HCT116 (cell line): ENCODE results near the gene GOLGA7B. TPM values are rescaled to one million over a fixed set of nuclear protein-coding genes. Genes with fewer than 3 reads are reported as not detected.

Source experiments
- ATAC-seq: fragments of 200-7000 bp; cut with Tn5 transposase; 2 replicates; pipeline ENCODE4 v1.9.1; 2020; ENCODE audit warnings: mild to moderate bottlenecking, moderate library complexity
- BruUV-seq: library from RNA; stranded (reverse); fragments of 400-500 nt; replicated peaks from 2 replicates; lab custom pipeline; 2021; lab: Mats Ljungman, UMichigan
- CTCF ChIA-PET: fragments of 300-600 bp; sonication (Branson Sonifier 250); formaldehyde crosslinking; loops from one replicate; lab custom pipeline; 2021; ENCODE audit warnings: antibody characterized with exemption; lab: Charles Lee
- POLR2A ChIA-PET: fragments of 300-600, 350-600 bp; sonication (Branson Sonifier 250); formaldehyde crosslinking; loops from one replicate; lab custom pipeline; 2021; ENCODE audit warnings: antibody characterized with exemption; lab: Charles Lee
- RAD21 ChIA-PET, 2 experiments: fragments of 300-600 bp; sonication (Branson Sonifier 250); formaldehyde crosslinking; loops; one replicate each; lab custom pipeline; 2023; ENCODE audit warnings: low total read pairs in 2 of 2; ENCODE audit not compliant: uncharacterized antibody in 2 of 2, unreplicated experiment in 2 of 2, low non-redundant PET in 1 of 2; lab: Charles Lee
- DNase-seq: peaks from one replicate; pipeline ENCODE4 v3.0.0-alpha.2; 2010; ENCODE audit warnings: low read depth, low spot score
- H2AFZ ChIP-seq: fragments of 200-600 bp; shearing (Covaris generic), sonication (generic); 2 replicates; pipeline ENCODE4 v1.6.1; 2017; ENCODE audit warnings: low read depth, mixed run types, mixed read lengths, antibody characterized with exemption, low read length; ENCODE audit not compliant: poor library complexity, severe bottlenecking
- H3K27ac ChIP-seq: 2 replicates; pipeline ENCODE4 v1.5.1; 2012; ENCODE audit warnings: low read depth, low read length
- H3K27me3 ChIP-seq: fragments of 200-600 bp; sonication (generic); 2 replicates; pipeline ENCODE4 v1.6.1; 2016; ENCODE audit warnings: mixed run types, low read length, mixed read lengths; ENCODE audit not compliant: insufficient read depth
- H3K36me3 ChIP-seq, 2 experiments: fragments of 200-500 bp in 1 of 2; fragments of 200-600 bp in 1 of 2; sonication (Bioruptor generic) in 1 of 2; sonication (generic) in 1 of 2; 2 replicates each; pipeline versions ENCODE4 v1.5.1 to v1.6.1; 2014 to 2016; ENCODE audit warnings: low read length in 2 of 2, inconsistent platforms in 1 of 2, mixed read lengths in 1 of 2, mixed run types in 1 of 2; ENCODE audit not compliant: insufficient read depth in 2 of 2, control insufficient read depth in 1 of 2
- H3K4me1 ChIP-seq, 2 experiments: fragments of 200-600 bp in 1 of 2; sonication (generic) in 1 of 2; 2 replicates each; pipeline versions ENCODE4 v1.5.1 to v1.6.1; 2012 to 2017; ENCODE audit warnings: low read length in 2 of 2, inconsistent platforms in 1 of 2, mild to moderate bottlenecking in 1 of 2, mixed read lengths in 1 of 2, mixed run types in 1 of 2, moderate library complexity in 1 of 2; ENCODE audit not compliant: insufficient read depth in 2 of 2, control insufficient read depth in 1 of 2
- H3K4me2 ChIP-seq: fragments of 200-600 bp; sonication (generic); 2 replicates; pipeline ENCODE4 v1.6.1; 2017; ENCODE audit warnings: mixed run types, low read length, mixed read lengths
- H3K4me3 ChIP-seq, 2 experiments: fragments of 200-600 bp in 1 of 2; sonication (generic) in 1 of 2; replicated peaks in 1 of 2; 2 replicates each; pipeline ENCODE4 v1.5.1; 2011 to 2016; ENCODE audit warnings: low read length in 2 of 2, control low read depth in 1 of 2, low read depth in 1 of 2, mild to moderate bottlenecking in 1 of 2, mixed read lengths in 1 of 2, mixed run types in 1 of 2
- H3K79me2 ChIP-seq: fragments of 200-600 bp; sonication (generic); 2 replicates; pipeline ENCODE4 v1.6.1; 2017; ENCODE audit warnings: mild to moderate bottlenecking, mixed run types, low read length, moderate library complexity, mixed read lengths; ENCODE audit not compliant: insufficient read depth
- H3K9ac ChIP-seq: fragments of 200-600 bp; sonication (generic); 2 replicates; pipeline ENCODE4 v1.6.1; 2016; ENCODE audit warnings: low read length, mixed read lengths
- H3K9me2 ChIP-seq: fragments of 200-600 bp; sonication (generic), shearing (Covaris generic); 2 replicates; pipeline ENCODE4 v1.6.1; 2017; ENCODE audit warnings: mixed run types, mild to moderate bottlenecking, moderate library complexity; ENCODE audit not compliant: insufficient read depth
- H3K9me3 ChIP-seq, 2 experiments: fragments of 200-500 bp in 1 of 2; fragments of 200-600 bp in 1 of 2; sonication (Bioruptor generic) in 1 of 2; sonication (generic) in 1 of 2; 2 replicates each; pipeline ENCODE4 v1.6.1; 2014 to 2017; ENCODE audit warnings: low read length in 2 of 2, mixed read lengths in 2 of 2, inconsistent platforms in 1 of 2, low read depth in 1 of 2, mild to moderate bottlenecking in 1 of 2, mixed run types in 1 of 2, moderate library complexity in 1 of 2; ENCODE audit not compliant: control insufficient read depth in 1 of 2, insufficient read depth in 1 of 2
- H4K20me1 ChIP-seq: fragments of 200-600 bp; sonication (generic), shearing (Covaris generic); 2 replicates; pipeline ENCODE4 v1.6.1; 2017; ENCODE audit warnings: mixed run types, mild to moderate bottlenecking, moderate library complexity; ENCODE audit not compliant: insufficient read depth
- CBX3 ChIP-seq: IDR thresholded peaks from 2 replicates; pipeline ENCODE4 v1.6.1; 2012; ENCODE audit warnings: low read depth
- EGR1 ChIP-seq: IDR thresholded peaks from 2 replicates; pipeline ENCODE4 v1.6.1; 2012; ENCODE audit warnings: low read depth
- ELF1 ChIP-seq: IDR thresholded peaks from 2 replicates; pipeline ENCODE4 v1.6.1; 2012; ENCODE audit warnings: low read depth, borderline replicate concordance
- EZH2 ChIP-seq: fragments of 200-600 bp; sonication (generic); IDR thresholded peaks from 2 replicates; pipeline ENCODE4 v1.6.1; 2017; ENCODE audit warnings: antibody characterized with exemption, mixed run types
- EZH2phosphoT487 ChIP-seq: fragments of 200-600 bp; IDR thresholded peaks from 2 replicates; pipeline ENCODE4 v1.6.1; 2018; ENCODE audit warnings: antibody characterized with exemption, borderline replicate concordance
- FOSL1 ChIP-seq: IDR thresholded peaks from 2 replicates; pipeline ENCODE4 v1.6.1; 2012; ENCODE audit warnings: low read depth
- POLR2A ChIP-seq: IDR thresholded peaks from 2 replicates; pipeline ENCODE4 v1.7.0; 2011; ENCODE audit warnings: borderline replicate concordance; ENCODE audit not compliant: insufficient read depth, insufficient read length; ENCODE audit errors: extremely low read depth
- POLR2AphosphoS5 ChIP-seq: IDR thresholded peaks from 2 replicates; pipeline ENCODE4 v1.6.1; 2011; ENCODE audit warnings: mild to moderate bottlenecking, low read depth, low read length, moderate library complexity
- RAD21 ChIP-seq: IDR thresholded peaks from 2 replicates; pipeline ENCODE4 v1.6.1; 2012; ENCODE audit warnings: low read depth, mild to moderate bottlenecking
- SIN3A ChIP-seq: IDR thresholded peaks from 2 replicates; pipeline ENCODE4 v1.6.1; 2012; ENCODE audit warnings: low read depth
- SRF ChIP-seq: IDR thresholded peaks from 2 replicates; pipeline ENCODE4 v1.6.1; 2012; ENCODE audit warnings: low read depth
- ZFX ChIP-seq: fragments of 450-650 bp; IDR thresholded peaks from 2 replicates; pipeline ENCODE4 v1.6.1; 2017
- intact Hi-C: fragments of 100-400 bp; cut with micrococcal nuclease; formaldehyde crosslinking; loops from 2 replicates; pipeline ENCODE4 v1.10.0; 2022
- total RNA-seq: library from RNA; stranded (reverse); gene quantifications from one replicate; pipeline ENCODE4 v1.2.1, GENCODE V29; 2021; ENCODE audit not compliant: unreplicated experiment
- TF ChIP-seq, protein P1 (sequence below), 3 experiments: fragments of 200-600 bp in 1 of 3; sonication (generic) in 1 of 3; IDR thresholded peaks in 2 of 3; conservative IDR thresholded peaks in 1 of 3; 2 replicates each; pipeline ENCODE4 v1.5.1; 2012 to 2017; ENCODE audit warnings: low read depth in 2 of 3, low read length in 2 of 3, antibody characterized with exemption in 1 of 3, borderline replicate concordance in 1 of 3, control low read depth in 1 of 3, mild to moderate bottlenecking in 1 of 3, mixed read lengths in 1 of 3, mixed run types in 1 of 3, moderate library complexity in 1 of 3; ENCODE audit not compliant: insufficient read depth in 1 of 3
- TF ChIP-seq, protein P2 (sequence below): IDR thresholded peaks from 2 replicates; pipeline ENCODE4 v1.6.1; 2012; ENCODE audit warnings: low read depth

Gene GOLGA7B
- total RNA-seq, 1 experiment from 2014 or later, result 1.0 TPM

DNA sequence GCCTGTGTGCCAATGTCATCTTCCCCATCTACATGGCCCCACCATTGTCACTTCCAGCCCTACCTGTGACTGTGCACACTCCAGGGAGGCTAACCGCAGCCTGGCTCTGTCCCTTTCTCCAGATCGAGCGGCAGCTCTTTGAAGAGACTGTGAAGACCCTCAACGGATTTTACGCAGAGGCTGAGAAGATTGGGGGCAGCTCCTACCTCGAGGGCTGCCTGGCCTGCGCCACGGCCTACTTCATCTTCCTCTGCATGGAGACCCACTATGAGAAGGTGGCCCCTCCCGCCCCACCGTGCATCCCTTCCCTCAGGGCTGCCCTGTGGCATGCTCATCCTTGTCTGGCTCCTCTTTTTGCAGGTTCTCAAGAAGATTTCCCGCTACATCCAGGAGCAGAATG, 14.2 kb downstream of the GOLGA7B start:
- Histone ChIP-seq H3K4me1 (peaks cover 17 to 24% of the 10 kb centered on the region in 2 experiments), H3K4me2 (no peak overlapping the region), H3K79me2 (no peaks in the 10 kb centered on the region), H3K36me3 (no peaks in the 10 kb centered on the region), H3K27ac (no peak overlapping the region), H3K9me3 (no peaks in the 10 kb centered on the region), H4K20me1 (no peaks in the 10 kb centered on the region), H3K9me2 (no peaks in the 10 kb centered on the region), H2AFZ (no peak overlapping the region), H3K9ac (no peak overlapping the region), H3K4me3 (no peak overlapping the region), H3K27me3 (no peaks in the 10 kb centered on the region)
- ATAC-seq, result no peak
- CTCF ChIA-PET, result no interaction called here
- no peak for DNase-seq
- RAD21 ChIA-PET, result no interaction called here
- intact Hi-C loops, result no loop called here
- BruUV-seq, result no TSS peak
- no peak for TF ChIP-seq ELF1
- no peak for TF ChIP-seq FOSL1
- TF ChIP-seq EZH2phosphoT487, result no peak
- TF ChIP-seq, protein P1, sequence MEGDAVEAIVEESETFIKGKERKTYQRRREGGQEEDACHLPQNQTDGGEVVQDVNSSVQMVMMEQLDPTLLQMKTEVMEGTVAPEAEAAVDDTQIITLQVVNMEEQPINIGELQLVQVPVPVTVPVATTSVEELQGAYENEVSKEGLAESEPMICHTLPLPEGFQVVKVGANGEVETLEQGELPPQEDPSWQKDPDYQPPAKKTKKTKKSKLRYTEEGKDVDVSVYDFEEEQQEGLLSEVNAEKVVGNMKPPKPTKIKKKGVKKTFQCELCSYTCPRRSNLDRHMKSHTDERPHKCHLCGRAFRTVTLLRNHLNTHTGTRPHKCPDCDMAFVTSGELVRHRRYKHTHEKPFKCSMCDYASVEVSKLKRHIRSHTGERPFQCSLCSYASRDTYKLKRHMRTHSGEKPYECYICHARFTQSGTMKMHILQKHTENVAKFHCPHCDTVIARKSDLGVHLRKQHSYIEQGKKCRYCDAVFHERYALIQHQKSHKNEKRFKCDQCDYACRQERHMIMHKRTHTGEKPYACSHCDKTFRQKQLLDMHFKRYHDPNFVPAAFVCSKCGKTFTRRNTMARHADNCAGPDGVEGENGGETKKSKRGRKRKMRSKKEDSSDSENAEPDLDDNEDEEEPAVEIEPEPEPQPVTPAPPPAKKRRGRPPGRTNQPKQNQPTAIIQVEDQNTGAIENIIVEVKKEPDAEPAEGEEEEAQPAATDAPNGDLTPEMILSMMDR (IDR thresholded peaks at IDR 0.05 in 2 of 3, conservative IDR thresholded peaks at IDR 0.05 in 1 of 3; ENCODE audit: borderline replicate concordance in 1 of 3, insufficient read depth in 1 of 3, low read depth in 2 of 3, low read length in 2 of 3), result no peak
- no peak for TF ChIP-seq SIN3A
- TF ChIP-seq CBX3, result no peak
- TF ChIP-seq ZFX, result no peak
- TF ChIP-seq SRF, result no peak
- TF ChIP-seq EZH2, result no peak
- no peak for TF ChIP-seq RAD21
- POLR2A ChIA-PET, result no interaction called here

DNA sequence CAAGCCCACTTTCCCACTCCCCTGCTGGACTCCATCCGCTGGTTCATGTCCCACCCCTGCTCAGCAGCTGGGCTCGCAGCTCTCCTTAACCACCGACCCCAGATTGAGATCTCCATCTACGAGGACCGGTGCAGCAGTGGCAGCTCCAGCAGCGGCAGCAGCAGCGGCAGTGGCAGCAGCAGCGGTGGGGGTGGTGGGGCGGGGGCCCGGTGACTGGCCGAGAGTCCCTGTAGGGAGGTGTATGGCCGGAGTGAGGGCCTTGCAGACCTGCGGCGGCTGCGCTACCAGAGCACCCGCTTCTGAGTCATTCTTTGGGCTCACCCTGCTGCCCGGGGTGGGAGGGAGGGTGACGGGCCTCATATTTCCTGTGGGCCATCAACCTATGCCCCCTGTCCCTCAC, 15.8 kb downstream of the GOLGA7B start:
- CTCF ChIA-PET, result no interaction called here
- peaks cover 25 to 33% of the 10 kb centered on the region in 2 experiments for H3K4me1 ChIP-seq
- TF ChIP-seq POLR2A (no peak), SIN3A (no peak), POLR2AphosphoS5 (no peak), EGR1 (no peak), CBX3 (no peak), RAD21 (no peak)
- TF ChIP-seq, protein P1 (IDR thresholded peaks at IDR 0.05 in 2 of 3, conservative IDR thresholded peaks at IDR 0.05 in 1 of 3; ENCODE audit: borderline replicate concordance in 1 of 3, insufficient read depth in 1 of 3, low read depth in 2 of 3, low read length in 2 of 3), result no peak
- TF ChIP-seq, protein P2, sequence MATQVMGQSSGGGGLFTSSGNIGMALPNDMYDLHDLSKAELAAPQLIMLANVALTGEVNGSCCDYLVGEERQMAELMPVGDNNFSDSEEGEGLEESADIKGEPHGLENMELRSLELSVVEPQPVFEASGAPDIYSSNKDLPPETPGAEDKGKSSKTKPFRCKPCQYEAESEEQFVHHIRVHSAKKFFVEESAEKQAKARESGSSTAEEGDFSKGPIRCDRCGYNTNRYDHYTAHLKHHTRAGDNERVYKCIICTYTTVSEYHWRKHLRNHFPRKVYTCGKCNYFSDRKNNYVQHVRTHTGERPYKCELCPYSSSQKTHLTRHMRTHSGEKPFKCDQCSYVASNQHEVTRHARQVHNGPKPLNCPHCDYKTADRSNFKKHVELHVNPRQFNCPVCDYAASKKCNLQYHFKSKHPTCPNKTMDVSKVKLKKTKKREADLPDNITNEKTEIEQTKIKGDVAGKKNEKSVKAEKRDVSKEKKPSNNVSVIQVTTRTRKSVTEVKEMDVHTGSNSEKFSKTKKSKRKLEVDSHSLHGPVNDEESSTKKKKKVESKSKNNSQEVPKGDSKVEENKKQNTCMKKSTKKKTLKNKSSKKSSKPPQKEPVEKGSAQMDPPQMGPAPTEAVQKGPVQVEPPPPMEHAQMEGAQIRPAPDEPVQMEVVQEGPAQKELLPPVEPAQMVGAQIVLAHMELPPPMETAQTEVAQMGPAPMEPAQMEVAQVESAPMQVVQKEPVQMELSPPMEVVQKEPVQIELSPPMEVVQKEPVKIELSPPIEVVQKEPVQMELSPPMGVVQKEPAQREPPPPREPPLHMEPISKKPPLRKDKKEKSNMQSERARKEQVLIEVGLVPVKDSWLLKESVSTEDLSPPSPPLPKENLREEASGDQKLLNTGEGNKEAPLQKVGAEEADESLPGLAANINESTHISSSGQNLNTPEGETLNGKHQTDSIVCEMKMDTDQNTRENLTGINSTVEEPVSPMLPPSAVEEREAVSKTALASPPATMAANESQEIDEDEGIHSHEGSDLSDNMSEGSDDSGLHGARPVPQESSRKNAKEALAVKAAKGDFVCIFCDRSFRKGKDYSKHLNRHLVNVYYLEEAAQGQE, result no peak

More for the DNA sequence above, 15.8 kb downstream of the GOLGA7B start:
- intact Hi-C loops, result no loop called here
- ATAC-seq (no peak), DNase-seq (no peak)
- Histone ChIP-seq H2AFZ (no peak overlapping the region), H3K4me2 (no peak overlapping the region), H3K9ac (no peak overlapping the region), H3K4me3 (no peak overlapping the region), H3K79me2 (no peaks in the 10 kb centered on the region), H3K9me2 (no peaks in the 10 kb centered on the region), H3K36me3 (no peaks in the 10 kb centered on the region), H3K9me3 (no peaks in the 10 kb centered on the region), H4K20me1 (no peaks in the 10 kb centered on the region), H3K27ac (no peak overlapping the region), H3K27me3 (no peaks in the 10 kb centered on the region)
- ChIA-PET POLR2A (no interaction called here), RAD21 (no interaction called here)
- no TSS peak for BruUV-seq
